Stimulated activated CD8-positive, alpha-beta memory T cell treated with anti-CD3 and anti-CD28 coated beads, Interleukin-12 subunit alpha, Interleukin-12 subunit beta, amount 100 ng/mL, for 4 hours (primary cell): ENCODE measurements around the gene SPAG7.

Experiments used
- DNase-seq: peaks from one replicate; pipeline ENCODE4 v3.0.0-alpha.2; 2020; ENCODE audit warnings: low read depth

The SPAG7 gene, protein sequence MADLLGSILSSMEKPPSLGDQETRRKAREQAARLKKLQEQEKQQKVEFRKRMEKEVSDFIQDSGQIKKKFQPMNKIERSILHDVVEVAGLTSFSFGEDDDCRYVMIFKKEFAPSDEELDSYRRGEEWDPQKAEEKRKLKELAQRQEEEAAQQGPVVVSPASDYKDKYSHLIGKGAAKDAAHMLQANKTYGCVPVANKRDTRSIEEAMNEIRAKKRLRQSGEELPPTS

DNA sequence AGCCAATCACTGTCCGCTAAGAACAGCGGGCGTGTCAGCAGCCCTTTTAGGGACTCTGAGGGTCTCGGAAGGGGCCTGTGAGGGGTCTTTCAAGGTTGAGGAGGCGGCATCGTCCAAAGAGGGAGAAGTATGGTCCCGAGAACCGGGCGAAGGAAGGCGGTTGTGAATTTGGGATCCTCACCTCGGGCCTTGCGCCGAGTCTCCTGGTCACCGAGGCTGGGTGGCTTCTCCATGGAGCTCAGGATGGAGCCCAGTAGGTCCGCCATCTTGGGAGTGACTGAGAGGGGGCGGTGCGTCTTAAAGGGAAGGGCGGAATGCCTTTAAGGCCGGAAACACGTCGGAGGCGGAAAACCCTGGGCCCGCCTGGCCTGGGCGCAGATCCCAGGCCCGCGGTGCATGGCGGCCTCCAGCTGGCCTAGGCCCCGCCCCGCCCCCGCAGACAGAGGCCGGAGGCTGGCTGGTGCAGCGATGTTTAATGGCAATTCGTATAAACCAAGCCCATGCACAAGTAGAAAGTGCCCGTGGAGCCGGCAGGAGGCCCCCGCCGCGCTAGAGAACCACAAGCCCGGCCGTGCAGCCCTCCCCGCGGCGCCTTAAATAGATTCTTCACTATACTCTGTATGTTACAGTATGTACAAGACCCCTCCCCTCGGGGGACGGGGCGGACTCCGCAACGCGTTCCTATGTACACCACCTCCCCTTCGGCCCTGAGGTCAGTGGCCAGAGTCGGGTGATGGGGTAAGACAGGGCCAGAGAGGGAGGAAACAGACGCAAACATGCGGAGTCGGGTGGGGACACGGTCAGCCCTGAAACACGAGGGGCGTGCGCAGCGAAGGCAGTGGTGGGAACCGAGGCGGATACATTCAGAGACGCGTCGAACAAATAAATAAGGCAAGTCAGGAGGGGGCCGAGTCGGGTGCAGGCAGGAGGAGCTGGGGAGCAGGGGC is at the start of gene SPAG7:
SPAG7 (minus strand) TSS at position 279 of the 947 bp plus-strand sequence; CDS start at position 266, 13 bp downstream.
- DNase-seq = peak; percentile 84

DNA sequence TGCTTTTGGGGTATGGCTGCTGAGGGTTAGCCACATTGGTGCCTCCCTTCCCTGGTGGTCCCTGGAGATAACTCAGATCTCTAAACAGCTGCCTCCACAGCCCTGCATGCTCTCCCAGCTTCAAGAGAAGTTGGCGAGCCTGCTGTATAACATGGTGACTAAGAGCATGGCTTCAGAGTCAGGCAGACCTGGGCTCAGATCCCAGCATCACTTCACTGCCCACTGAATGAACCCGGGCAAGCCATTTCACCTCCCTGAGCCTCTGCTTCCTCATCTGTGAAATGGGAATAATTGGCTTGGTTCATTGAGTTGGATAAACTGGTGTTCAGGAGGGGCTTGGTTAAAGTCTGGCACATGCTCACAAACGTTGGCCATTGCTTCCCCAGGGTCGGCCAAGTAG is 46.7 kb upstream of the SPAG7 start:
- no peak for DNase-seq

- DNase-seq = no peak
Observed at GRCh38 chr17:5011928-5012327, 44.3 kb upstream of the SPAG7 start.

DNA sequence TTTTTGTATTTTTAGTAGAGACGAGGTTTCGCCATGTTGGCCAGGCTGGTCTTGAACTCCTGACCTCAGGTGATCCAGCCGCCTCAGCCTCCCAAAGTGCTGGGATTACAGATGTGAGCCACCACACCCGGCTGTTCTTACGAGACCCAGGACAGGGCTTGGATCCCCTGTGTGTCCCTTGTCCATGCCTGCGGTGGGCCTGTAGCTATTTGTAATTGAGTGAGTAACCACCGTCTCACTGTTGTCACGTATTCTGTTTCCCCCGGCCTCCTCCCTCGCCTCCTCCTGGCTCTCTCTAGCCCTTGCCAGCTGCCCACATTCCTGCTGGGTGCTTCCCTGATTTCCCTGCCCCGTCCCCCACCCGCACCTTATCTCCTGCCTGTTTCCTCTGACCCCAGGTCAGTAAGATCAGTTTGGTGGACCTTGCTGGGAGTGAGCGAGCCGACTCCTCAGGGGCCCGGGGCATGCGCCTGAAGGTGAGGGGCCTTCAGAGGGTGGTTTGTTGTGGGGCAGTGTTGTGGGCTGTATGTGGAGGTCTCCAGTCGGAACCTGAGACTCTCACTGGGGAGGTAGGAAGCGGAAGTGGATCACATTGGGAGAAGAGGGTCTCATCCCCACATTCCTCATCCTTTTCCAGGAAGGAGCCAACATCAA is 35.7 kb upstream of the SPAG7 start:
- no peak for DNase-seq

DNA sequence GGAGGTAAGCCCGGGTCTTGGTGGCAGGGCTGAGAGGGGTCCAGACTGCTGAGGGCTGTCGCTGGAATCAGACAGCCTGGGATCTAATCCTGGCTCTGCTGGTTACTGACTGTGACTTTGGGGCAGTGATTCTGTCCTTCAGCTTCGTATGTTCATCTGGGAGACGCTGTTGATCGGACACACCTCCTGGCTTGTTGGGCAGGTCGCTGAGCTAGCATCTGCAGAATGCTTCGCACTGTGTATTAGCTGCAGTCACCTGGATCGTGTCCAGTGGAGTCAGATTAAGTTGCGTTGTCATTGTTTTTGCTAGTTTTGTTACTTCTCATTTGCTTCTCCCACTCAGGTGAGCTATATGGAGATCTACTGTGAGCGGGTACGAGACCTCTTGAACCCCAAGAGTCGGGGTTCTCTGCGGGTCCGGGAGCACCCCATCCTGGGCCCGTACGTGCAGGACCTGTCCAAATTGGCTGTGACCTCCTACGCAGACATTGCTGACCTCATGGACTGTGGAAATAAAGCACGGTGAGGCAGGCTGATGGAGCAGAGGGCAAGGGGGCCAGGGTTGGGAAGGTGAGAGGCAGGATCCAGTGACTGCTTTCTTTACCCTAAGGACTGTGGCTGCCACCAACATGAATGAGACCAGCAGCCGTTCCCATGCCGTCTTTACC is 34.6 kb upstream of the SPAG7 start:
- DNase-seq = no peak

DNA sequence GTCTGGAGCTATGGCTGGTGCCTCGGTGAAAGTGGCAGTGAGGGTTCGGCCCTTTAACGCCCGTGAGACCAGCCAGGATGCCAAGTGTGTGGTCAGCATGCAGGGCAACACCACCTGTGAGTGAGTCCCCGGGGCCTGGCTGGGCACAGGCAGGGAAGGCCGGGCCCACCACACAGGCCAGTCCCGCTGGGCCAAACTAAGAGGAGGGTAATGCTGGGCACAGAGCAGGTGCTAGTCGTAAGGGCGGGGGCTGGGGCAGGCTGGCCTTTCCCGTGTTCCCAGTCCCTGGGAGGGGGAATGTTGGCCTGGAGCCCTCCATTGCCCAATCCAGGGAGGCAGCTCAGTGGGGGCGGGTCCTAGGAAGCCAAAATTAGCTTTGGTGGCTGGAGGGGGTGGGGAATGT is 32.6 kb upstream of the SPAG7 start:
- no peak for DNase-seq

- no peak for DNase-seq
Observed at GRCh38 chr17:4999430-5000093, 31.9 kb upstream of the SPAG7 start.

DNA sequence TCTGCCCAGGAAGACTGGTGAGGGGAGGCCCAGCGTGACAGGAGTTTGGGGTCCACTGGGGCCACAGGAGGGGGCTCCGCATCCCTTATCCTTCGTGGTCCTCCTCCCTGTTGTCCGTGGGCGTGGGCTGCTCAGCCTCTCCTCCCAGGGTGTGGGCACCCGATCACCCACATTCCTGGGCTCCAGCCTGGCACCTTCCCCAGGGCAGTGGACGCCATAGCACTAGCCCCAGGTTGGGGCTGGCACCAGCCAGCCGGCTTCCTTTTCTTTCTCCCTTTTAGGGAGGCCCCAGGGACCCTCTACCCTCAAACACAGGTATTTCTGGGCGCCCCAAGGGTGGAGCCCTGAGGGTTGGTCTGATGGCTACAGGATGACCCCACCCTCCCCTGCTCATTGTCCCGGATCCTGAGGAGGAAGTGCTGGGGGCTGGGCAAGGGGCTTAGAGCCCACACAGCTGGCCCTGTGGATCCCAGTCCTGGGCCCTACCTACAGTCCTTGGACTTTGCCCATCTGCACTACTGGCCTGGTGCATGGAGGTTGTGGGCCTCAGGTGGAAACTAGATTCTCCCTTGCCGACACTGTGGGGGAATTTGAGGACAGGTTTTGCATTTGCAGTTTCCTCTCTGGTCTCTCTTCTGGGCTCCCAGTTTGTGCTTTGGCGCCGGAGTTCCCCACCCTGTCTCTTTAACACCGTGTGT is 31.3 kb upstream of the SPAG7 start:
- no peak for DNase-seq

DNA sequence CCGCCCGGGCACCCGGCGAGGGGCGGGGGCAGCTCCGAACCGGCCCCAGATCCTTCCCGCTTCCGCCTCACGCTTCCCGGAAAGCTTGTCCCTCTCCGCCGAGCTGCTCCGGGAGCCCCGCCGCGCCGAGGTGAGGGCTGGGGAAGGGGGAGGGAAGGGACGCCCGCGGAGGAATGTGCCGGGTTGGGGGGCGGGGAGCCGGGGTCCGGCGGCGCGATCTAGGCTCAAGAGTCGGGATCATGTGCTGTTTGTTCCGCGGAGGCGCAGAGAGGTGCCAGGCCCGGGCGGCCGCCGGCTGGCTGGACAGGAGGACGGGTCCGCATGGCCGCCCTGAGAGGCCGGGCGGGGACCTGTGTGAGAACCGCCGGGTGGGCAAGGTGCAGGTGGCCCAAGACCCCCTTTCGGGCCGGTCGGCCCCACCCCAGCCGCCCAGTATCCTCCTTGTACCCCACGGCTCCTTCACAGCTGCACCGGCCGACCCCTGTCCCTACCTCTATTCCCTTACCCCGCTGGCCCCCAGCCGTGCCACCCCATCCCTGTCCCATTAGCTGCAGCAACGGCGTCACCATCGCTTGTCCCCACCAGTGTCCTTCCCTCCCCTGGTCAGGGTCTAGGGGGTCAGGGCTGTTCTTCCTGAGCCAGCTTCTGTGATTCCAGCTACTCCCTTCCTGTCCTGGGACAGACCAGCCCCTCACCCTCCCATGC is 30.6 kb upstream of the SPAG7 start:
- no peak for DNase-seq

DNA sequence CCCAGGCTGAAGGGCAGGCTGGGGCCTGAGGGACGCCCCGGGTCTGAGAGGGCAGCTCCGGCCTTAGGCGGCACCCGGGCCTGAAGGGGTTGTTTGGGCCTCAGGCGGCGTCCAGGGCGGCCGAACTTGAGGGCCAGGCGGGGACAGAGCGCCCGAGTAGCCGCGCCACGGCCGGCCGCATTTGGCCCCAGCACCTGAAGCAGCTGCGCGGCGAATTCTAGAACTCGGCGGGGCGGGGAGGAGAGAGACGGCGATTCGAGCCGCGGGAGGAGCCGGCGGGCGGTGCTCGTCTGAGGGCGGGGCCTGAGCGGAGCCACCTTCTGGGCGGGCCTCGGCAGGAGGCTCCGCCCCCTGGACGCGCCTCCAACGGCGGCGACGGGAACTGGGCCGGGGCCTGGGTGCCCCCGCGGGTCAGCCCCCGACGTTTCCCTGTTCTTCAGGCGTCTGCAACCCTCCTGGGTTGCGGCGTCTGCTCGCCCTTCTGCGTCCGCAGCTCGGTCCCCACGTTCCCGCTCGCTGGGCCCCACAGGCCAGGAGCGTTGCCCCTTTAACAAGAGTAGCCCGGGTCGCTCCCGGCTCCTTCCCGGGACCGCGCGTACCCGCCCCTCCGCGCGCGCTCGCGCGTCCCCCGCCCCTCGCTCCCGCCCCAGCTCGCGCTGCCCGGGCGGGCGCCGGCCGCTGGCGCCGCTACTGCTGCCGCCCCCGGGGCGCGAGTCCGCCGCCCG is 29.8 kb upstream of the SPAG7 start, which contains the start of the genes INCA1 and KIF1C:
INCA1 (minus strand) TSS at position 221 of the 725 bp plus-strand sequence. CDS start 3,085 bp downstream, outside the sequence.
KIF1C (plus strand) TSS at position 649 of the 725 bp plus-strand sequence. CDS start 2,297 bp downstream, outside the sequence.
- peak; percentile 85 for DNase-seq

DNA sequence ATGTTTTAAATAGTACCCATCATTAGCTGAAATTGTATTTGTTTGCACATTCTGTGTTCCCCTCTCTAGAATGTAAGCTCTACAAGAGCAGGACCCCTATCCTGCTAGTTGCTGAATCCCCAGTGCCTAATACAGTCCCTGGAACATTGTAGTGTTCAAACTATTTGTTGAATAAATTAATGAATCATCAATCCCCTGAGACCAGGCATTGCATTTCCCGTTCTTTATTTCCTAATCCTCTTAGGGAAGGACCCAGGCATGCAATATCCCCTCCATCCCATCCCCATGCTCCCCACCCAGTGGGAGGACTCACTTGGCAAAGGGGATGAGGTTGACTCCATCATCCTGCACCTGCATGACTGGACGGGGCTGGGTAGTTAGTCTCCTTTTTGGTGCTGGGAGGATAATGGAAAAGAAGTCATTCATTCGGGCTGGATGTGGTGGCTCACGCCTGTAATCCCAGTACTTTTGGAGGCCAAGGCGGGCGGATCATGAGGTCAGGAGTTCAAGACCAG is 26.5 kb upstream of the SPAG7 start:
- DNase-seq = no peak

DNA sequence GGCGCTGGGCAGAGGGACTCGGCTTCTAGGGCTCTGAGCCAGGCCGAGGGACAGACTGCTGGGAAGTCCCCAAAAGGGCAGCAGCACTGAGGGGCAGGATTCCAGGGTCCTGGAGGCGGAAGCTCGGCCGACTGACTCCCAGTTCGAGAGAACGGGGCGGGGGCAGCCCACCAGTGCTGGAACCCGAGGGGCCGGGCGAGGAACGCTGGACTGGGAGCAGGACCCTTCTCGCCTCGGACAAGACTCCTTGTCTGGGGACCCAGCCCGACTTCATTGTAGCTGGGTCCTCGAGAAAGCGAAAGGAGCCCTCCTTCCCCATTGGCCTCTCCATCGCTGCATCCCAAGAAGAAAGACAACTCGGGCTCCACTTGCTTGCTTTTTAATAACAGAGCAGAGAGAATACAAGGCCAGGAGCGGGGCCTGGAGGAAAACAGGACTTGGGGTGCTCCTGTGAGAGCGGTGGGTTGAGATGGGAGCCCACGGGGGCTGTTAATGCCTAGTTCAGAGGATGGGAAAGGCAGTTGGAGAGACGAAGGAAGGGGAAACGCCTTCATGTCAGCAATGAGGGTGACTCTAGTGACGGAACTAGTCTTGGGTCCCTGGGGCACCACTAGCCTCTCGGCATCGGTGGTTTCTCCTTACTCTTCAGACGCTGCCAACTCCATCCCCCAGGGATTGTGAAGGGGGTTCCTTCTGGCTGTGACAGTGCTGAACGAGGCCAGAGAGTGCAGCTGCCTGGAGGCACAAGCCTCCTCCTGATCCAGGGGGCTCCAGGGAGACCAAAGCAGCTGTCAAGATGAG is 20.4 kb upstream of the SPAG7 start:
- DNase-seq = no peak

DNA sequence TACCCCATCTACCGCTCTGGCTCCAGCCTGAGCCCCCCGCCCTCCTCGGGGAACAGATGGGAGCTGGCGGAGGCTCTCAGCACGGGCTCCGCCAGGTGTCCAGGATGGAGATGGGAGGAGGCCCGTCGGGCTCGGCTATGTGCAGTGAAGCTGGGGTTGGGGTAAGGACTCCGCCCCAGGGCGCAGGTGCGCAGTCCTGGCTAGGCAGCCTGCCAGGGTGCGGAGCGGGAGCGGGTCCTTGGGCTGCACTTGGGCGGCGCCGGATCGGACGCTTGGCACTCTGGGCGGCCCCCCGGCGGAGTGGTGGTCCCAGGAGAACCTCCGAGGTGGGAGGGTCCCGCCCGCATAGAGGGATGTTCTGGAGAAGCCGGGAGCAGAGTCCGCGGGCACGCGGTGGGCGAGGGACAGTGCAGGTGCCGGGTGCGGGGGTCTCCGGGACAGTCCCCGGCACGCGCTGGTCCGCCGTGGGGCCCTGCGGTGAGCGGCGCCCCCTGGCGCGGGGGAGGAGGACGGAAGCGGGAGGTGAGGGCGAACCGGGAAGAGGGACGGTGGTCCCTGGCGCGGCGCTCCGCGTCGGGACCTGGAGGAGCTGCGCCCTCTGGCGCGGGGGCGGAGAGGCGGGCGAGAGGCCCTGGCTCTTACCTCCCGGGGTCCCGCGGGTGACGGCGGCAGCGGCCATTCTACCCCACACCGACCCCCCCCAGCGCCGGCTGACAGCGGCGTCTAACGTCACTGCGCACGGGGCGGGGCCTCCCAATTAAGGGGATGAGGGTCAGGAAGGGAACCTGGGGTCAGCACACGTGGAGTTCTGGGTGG is 19.5 kb upstream of the SPAG7 start, which contains the start of gene CAMTA2:
CAMTA2 (minus strand) TSS at position 725 of the 816 bp plus-strand sequence. CDS start 1,453 bp downstream, outside the sequence.
- peak; percentile 79 for DNase-seq

DNA sequence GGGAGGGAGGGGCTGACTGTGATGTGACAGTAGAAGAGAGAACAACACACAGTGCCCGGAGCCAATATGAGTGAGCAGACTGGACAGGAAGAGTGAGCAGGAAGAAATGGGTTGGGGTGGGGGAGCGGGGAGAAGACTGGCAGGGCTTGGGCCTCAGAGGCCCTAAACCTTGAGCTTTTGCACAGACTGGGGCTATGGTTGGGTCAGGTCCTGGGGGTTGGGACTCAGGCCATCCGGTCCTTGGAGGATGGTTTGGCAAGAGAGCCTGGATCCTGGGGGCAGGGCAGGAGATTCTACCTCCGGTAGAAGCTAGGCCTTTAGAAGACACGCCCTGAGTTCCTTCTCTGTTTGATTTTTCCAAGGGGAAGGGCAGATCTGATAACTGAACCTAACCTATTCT is 18.8 kb upstream of the SPAG7 start:
- no peak for DNase-seq

- DNase-seq = no peak
Observed at GRCh38 chr17:4982305-4982704, 14.7 kb upstream of the SPAG7 start.

DNA sequence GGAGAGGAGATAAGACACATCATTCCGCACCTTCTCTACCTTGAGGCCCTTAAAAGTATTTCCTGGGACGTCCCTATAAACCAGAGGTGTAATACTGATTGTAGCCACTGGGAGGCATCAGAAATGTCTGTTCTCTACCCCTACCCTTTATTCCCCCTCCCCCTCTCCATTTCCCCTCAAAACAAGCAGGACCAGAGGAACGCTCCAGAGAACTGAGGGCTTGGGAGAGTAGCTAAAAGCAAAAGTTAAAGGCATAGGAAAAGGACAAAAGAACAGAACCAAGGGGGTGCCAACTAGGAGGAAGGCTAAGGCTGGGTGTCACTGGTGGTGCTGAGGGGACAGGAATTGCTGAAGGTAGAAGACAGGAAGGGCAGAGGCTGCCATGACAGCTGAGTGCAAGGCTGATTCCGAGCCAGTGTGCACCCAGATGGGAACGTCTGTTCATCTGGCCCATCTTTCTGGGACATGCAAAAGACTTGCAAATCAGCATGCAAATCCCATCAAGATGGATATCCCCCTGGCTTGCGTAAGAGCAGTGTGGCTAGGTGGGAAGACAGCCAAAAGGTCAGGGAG is 13.1 kb upstream of the SPAG7 start:
- DNase-seq = no peak

- no peak for DNase-seq
Observed at GRCh38 chr17:4978726-4979125, 11.1 kb upstream of the SPAG7 start.
